Measurements from ENCODE around the gene SEPTIN12.
A peak's percentile ranks its signal among the peaks of the same experiment; 100 is the strongest.

Gene SEPTIN12, protein sequence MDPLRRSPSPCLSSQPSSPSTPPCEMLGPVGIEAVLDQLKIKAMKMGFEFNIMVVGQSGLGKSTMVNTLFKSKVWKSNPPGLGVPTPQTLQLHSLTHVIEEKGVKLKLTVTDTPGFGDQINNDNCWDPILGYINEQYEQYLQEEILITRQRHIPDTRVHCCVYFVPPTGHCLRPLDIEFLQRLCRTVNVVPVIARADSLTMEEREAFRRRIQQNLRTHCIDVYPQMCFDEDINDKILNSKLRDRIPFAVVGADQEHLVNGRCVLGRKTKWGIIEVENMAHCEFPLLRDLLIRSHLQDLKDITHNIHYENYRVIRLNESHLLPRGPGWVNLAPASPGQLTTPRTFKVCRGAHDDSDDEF

GRCh38 chr16:4787627-4788482 lies at the start of gene SEPTIN12:
Gene SEPTIN12 (minus strand): TSS chr16:4788345. CDS start chr16:4787645, 700 bp downstream.
- Histone ChIP-seq H3K4me3 (ENCODE audit: low read length in 2 of 2) (no peak within 1 kb of the TSS), H3K27me3 (ENCODE audit: control insufficient read depth in 1 of 2, insufficient read depth in 2 of 2, low read length in 2 of 2) (peaks cover 0 to 2% of the 10 kb centered on the region in 2 donors), H3K27ac (ENCODE audit: low read length) (no peak within 1 kb of the TSS), H3K36me3 (ENCODE audit: control insufficient read depth in 2 of 2, insufficient read depth in 2 of 2, low read length in 2 of 2) (no peaks in the 10 kb centered on the region), H3K4me1 (ENCODE audit: control insufficient read depth, insufficient read depth, low read length) (no peaks in the 10 kb centered on the region), H3K9ac (ENCODE audit: low read length in 2 of 2) (no peak within 1 kb of the TSS), H3K9me3 (ENCODE audit: control insufficient read depth in 2 of 2, low read length in 2 of 2) (no peaks in the 10 kb centered on the region)

DNA sequence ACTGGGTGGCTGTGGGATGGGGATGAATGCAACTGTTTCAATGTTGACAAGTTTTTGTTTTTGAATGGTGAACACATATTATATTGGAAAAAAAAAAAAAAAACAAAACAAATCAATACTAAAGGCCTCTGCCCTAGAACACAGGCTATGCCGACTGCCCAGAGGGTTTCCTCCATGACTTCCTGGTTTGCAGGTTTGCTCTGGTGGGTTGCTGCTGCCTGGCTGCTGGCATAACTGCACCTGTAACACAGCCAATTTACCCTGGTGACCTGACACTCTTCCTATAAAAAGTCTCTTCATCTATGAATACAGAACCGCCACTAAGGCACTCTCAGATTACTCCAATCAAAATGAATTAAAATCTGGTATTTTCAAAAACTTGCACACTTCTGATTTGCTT lies 48.6 kb upstream of the SEPTIN12 start:
- no peak overlapping the region for H3K9ac ChIP-seq (ENCODE audit: low read length in 2 of 2)
- H3K27ac ChIP-seq (ENCODE audit: low read length) = no peak overlapping the region
- no peaks in the 10 kb centered on the region for H3K9me3 ChIP-seq (ENCODE audit: control insufficient read depth in 2 of 2, low read length in 2 of 2)
- H3K4me3 ChIP-seq (ENCODE audit: low read length in 2 of 2) = no peak overlapping the region
- no peaks in the 10 kb centered on the region for H3K4me1 ChIP-seq (ENCODE audit: control insufficient read depth, insufficient read depth, low read length)
- no peaks in the 10 kb centered on the region for H3K27me3 ChIP-seq (ENCODE audit: control insufficient read depth in 1 of 2, insufficient read depth in 2 of 2, low read length in 2 of 2)
- H3K36me3 ChIP-seq (ENCODE audit: control insufficient read depth in 2 of 2, insufficient read depth in 2 of 2, low read length in 2 of 2) = peaks cover 51 to 56% of the 10 kb centered on the region in 2 donors

DNA sequence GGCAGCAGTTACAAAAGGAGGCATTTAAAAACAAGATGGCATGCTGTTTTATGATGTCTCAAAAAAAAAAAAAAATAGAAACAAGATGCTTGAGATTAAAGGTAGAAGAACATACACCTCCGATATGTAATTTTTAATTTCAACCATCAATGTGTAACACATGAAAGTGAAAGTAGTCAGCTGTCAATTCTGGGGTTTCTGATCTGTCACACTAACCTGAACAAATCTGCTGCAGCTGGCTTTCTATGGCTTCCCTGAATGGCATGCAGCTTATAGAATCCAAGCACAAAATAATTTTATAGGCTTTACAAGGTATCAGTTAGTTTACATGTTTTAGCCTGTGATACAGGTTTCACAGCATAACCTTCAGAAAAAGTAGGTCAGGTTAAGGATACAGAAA lies 45.4 kb upstream of the SEPTIN12 start:
- H3K9ac ChIP-seq (ENCODE audit: low read length in 2 of 2) = no peak overlapping the region
- no peak overlapping the region for H3K27ac ChIP-seq (ENCODE audit: low read length)
- no peaks in the 10 kb centered on the region for H3K27me3 ChIP-seq (ENCODE audit: control insufficient read depth in 1 of 2, insufficient read depth in 2 of 2, low read length in 2 of 2)
- no peaks in the 10 kb centered on the region for H3K9me3 ChIP-seq (ENCODE audit: control insufficient read depth in 2 of 2, low read length in 2 of 2)
- no peak overlapping the region for H3K4me3 ChIP-seq (ENCODE audit: low read length in 2 of 2)
- peaks cover 54 to 55% of the 10 kb centered on the region in 2 donors for H3K36me3 ChIP-seq (ENCODE audit: control insufficient read depth in 2 of 2, insufficient read depth in 2 of 2, low read length in 2 of 2)
- H3K4me1 ChIP-seq (ENCODE audit: control insufficient read depth, insufficient read depth, low read length) = no peaks in the 10 kb centered on the region

DNA sequence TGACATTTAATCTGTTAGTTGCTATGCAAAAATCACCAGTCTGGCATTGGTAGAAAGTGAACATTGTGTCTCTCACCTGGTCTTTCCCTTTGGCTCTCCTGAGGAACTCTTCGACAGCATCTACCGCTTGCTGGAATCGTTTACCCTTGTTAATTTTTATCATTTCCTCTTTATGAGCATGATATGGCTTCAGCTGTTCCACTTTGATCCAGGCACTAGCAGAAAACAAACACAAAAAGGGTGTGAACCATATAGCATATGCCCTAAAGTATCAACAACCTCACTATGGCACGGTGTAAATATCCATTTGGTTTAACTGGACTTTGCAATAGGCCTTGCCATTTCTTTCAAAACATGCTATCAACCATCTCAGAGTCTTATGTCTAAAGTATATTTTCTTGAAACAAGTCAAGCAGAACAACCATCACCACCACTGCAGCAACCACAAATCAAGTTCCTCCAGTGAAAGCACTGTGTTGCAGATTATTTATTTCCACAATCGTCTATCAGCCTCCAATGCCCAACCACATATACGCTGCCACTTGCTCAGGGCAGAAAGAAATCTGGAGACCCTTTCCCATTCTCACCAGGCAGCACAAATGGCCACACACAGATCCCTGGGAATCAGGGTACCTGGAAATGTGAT lies 44.7 kb upstream of the SEPTIN12 start:
- Histone ChIP-seq H3K36me3 (ENCODE audit: control insufficient read depth in 2 of 2, insufficient read depth in 2 of 2, low read length in 2 of 2) (peaks cover 53 to 56% of the 10 kb centered on the region in 2 donors), H3K4me1 (ENCODE audit: control insufficient read depth, insufficient read depth, low read length) (no peaks in the 10 kb centered on the region), H3K9me3 (ENCODE audit: control insufficient read depth in 2 of 2, low read length in 2 of 2) (no peaks in the 10 kb centered on the region), H3K27me3 (ENCODE audit: control insufficient read depth in 1 of 2, insufficient read depth in 2 of 2, low read length in 2 of 2) (no peaks in the 10 kb centered on the region), H3K27ac (ENCODE audit: low read length) (no peak overlapping the region), H3K9ac (ENCODE audit: low read length in 2 of 2) (no peak overlapping the region), H3K4me3 (ENCODE audit: low read length in 2 of 2) (no peak overlapping the region)

DNA sequence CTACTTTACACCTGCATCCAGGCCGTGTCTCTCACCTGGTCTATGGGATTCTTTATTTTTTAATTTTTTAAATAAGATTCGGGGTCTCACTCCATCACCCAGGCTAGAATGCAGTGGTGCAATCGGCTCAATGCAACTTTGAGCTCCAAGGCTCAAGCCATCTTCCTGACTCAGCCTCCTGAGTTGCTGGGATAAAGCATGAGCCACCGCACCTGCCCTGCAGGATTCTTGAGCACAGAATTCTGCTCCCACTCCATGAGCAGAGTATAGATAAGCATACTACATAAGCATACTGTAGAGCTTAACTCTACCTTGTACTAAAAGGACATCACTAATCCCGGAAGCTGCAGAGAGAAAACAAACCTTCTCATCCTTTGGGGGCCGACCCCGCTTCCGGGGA lies 43.5 kb upstream of the SEPTIN12 start:
- Histone ChIP-seq H3K9ac (ENCODE audit: low read length in 2 of 2) (no peak overlapping the region), H3K36me3 (ENCODE audit: control insufficient read depth in 2 of 2, insufficient read depth in 2 of 2, low read length in 2 of 2) (peaks cover 52 to 55% of the 10 kb centered on the region in 2 donors), H3K27ac (ENCODE audit: low read length) (no peak overlapping the region), H3K4me1 (ENCODE audit: control insufficient read depth, insufficient read depth, low read length) (peaks cover 7% of the 10 kb centered on the region), H3K4me3 (ENCODE audit: low read length in 2 of 2) (no peak overlapping the region), H3K27me3 (ENCODE audit: control insufficient read depth in 1 of 2, insufficient read depth in 2 of 2, low read length in 2 of 2) (no peaks in the 10 kb centered on the region), H3K9me3 (ENCODE audit: control insufficient read depth in 2 of 2, low read length in 2 of 2) (no peaks in the 10 kb centered on the region)

DNA sequence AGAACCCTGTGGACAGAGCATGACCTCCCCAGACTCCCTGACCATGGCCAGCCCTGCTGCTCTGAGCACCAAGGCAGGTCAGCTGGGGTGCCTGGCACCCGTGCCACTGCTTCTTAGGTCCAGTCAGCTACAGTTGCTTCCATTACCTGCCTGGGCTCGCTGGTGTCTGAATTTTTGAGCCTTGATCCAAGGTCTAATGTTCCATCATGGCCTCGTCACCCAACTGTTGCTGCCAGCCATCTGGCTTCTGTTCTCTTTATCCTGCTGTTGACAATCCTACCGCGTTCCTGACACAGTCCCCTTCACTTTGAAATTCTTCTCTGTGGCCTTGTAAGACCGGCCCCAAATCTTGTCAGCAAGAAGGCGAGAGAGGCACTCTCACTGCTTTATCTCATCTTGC lies 42.3 kb upstream of the SEPTIN12 start:
- no peaks in the 10 kb centered on the region for H3K9me3 ChIP-seq (ENCODE audit: control insufficient read depth in 2 of 2, low read length in 2 of 2)
- no peaks in the 10 kb centered on the region for H3K27me3 ChIP-seq (ENCODE audit: control insufficient read depth in 1 of 2, insufficient read depth in 2 of 2, low read length in 2 of 2)
- H3K9ac ChIP-seq (ENCODE audit: low read length in 2 of 2) = no peak overlapping the region
- no peak overlapping the region for H3K4me3 ChIP-seq (ENCODE audit: low read length in 2 of 2)
- no peak overlapping the region for H3K27ac ChIP-seq (ENCODE audit: low read length)
- H3K36me3 ChIP-seq (ENCODE audit: control insufficient read depth in 2 of 2, insufficient read depth in 2 of 2, low read length in 2 of 2) = peaks cover 53% of the 10 kb centered on the region in 2 donors
- peaks cover 9% of the 10 kb centered on the region for H3K4me1 ChIP-seq (ENCODE audit: control insufficient read depth, insufficient read depth, low read length)

DNA sequence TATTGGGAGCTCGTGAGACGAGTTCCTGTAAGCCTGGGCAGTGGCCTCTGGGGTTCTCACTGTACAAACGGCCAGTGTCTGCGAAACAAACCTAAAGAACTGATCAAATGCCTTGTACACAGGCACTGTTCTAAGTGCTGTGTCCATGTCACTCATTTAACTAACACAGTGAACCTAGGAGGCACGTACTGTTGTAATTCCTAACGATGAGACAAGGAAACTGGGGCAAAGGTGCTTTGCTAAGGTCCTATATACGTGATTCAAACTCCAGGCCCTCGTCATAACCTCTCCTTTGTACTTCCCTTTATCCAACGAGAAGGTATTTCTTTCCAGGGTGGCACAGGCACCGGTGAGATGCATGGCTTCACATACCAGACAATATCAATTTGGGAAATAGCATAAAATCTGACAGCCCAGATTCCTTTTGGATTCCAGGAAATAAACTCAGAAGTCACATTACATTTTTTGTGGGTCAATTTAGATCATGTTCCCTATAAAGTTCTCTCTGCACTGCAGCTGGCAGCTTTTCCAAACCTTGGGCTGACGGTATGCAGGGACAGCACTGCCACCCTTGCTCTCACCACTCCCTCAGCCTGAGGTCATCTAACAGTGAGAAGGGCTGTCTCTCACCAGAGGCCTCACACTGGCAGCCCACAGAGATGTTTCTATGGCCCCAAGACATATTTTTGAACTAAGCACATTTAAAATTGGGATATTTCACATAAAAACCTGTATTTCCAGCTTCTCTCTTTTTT lies 40.6 kb upstream of the SEPTIN12 start:
- Histone ChIP-seq H3K27me3 (ENCODE audit: control insufficient read depth in 1 of 2, insufficient read depth in 2 of 2, low read length in 2 of 2) (no peaks in the 10 kb centered on the region), H3K27ac (ENCODE audit: low read length) (no peak overlapping the region), H3K4me1 (ENCODE audit: control insufficient read depth, insufficient read depth, low read length) (peaks cover 9% of the 10 kb centered on the region), H3K9me3 (ENCODE audit: control insufficient read depth in 2 of 2, low read length in 2 of 2) (no peaks in the 10 kb centered on the region), H3K9ac (ENCODE audit: low read length in 2 of 2) (no peak overlapping the region), H3K36me3 (ENCODE audit: control insufficient read depth in 2 of 2, insufficient read depth in 2 of 2, low read length in 2 of 2) (peaks cover 54 to 63% of the 10 kb centered on the region in 2 donors), H3K4me3 (ENCODE audit: low read length in 2 of 2) (no peak overlapping the region)

DNA sequence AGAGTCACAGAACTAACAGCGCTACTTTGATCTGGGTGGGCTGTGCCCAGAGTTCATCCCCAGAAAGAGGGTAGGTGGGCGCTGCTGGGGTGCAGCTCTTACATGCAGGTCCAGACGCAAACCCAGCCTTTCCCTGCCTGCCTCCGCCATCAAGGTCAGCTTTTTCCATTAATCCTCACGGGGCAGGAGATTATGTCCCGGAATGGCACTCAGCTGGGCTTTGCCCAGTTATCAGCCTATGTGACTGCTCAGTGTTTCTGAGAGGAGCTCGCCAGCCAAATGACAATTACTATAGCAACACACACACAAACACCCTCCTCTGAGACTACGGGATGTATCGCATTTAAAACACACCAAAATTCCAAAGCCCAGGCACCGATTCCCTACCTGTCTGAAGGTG lies 38.8 kb upstream of the SEPTIN12 start:
- H3K27ac ChIP-seq (ENCODE audit: low read length) = peak overlapping the region; percentile 6

GRCh38 chr16:4826526-4826925 lies 38.4 kb upstream of the SEPTIN12 start:
- H3K9me3 ChIP-seq (ENCODE audit: control insufficient read depth in 2 of 2, low read length in 2 of 2) = no peaks in the 10 kb centered on the region
- peaks cover 9% of the 10 kb centered on the region for H3K4me1 ChIP-seq (ENCODE audit: control insufficient read depth, insufficient read depth, low read length)
- no peak overlapping the region for H3K9ac ChIP-seq (ENCODE audit: low read length in 2 of 2)
- peaks cover 49 to 64% of the 10 kb centered on the region in 2 donors for H3K36me3 ChIP-seq (ENCODE audit: control insufficient read depth in 2 of 2, insufficient read depth in 2 of 2, low read length in 2 of 2)
- no peak overlapping the region for H3K4me3 ChIP-seq (ENCODE audit: low read length in 2 of 2)
- no peak overlapping the region for H3K27ac ChIP-seq (ENCODE audit: low read length)
- H3K27me3 ChIP-seq (ENCODE audit: control insufficient read depth in 1 of 2, insufficient read depth in 2 of 2, low read length in 2 of 2) = no peaks in the 10 kb centered on the region

More for the DNA sequence above, 38.8 kb upstream of the SEPTIN12 start:
- peak overlapping the region in 1 of 2 donors; percentile 14 for H3K4me3 ChIP-seq (ENCODE audit: low read length in 2 of 2)
- no peaks in the 10 kb centered on the region for H3K9me3 ChIP-seq (ENCODE audit: control insufficient read depth in 2 of 2, low read length in 2 of 2)
- H3K4me1 ChIP-seq (ENCODE audit: control insufficient read depth, insufficient read depth, low read length) = peaks cover 9% of the 10 kb centered on the region
- peaks cover 49 to 65% of the 10 kb centered on the region in 2 donors for H3K36me3 ChIP-seq (ENCODE audit: control insufficient read depth in 2 of 2, insufficient read depth in 2 of 2, low read length in 2 of 2)
- H3K27me3 ChIP-seq (ENCODE audit: control insufficient read depth in 1 of 2, insufficient read depth in 2 of 2, low read length in 2 of 2) = no peaks in the 10 kb centered on the region
- H3K9ac ChIP-seq (ENCODE audit: low read length in 2 of 2) = peak overlapping the region in 1 of 2 donors; percentile 21

DNA sequence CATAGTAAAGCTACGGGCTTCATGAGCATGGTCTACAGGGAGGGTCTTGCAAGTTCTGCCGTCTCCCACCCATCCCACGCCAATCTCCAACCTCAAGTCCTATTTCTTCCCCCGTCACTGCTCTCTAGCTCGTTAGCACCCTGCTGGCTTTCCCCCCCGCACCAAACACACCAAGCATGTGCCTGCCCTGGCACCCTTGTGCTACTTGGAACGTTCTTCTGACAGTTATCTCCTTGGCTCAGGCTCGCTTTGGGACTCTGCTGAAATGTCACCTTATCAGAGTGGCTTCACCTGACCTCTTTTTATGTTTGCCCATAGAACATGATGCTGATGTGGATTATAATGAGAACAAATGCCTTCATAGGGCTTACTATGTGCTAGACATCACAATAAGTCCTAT lies 37.1 kb upstream of the SEPTIN12 start:
- Histone ChIP-seq H3K27me3 (ENCODE audit: control insufficient read depth in 1 of 2, insufficient read depth in 2 of 2, low read length in 2 of 2) (no peaks in the 10 kb centered on the region), H3K4me3 (ENCODE audit: low read length in 2 of 2) (no peak overlapping the region), H3K9ac (ENCODE audit: low read length in 2 of 2) (no peak overlapping the region), H3K27ac (ENCODE audit: low read length) (no peak overlapping the region), H3K4me1 (ENCODE audit: control insufficient read depth, insufficient read depth, low read length) (peaks cover 9% of the 10 kb centered on the region), H3K36me3 (ENCODE audit: control insufficient read depth in 2 of 2, insufficient read depth in 2 of 2, low read length in 2 of 2) (peaks cover 47 to 62% of the 10 kb centered on the region in 2 donors), H3K9me3 (ENCODE audit: control insufficient read depth in 2 of 2, low read length in 2 of 2) (no peaks in the 10 kb centered on the region)
